Mesothelial cell of epicardium (in vitro differentiated cells): Measurements from ENCODE around the gene CLASP1. TPM values are rescaled to one million over a fixed set of nuclear protein-coding genes. Genes with fewer than 3 reads are reported as not detected.

ENCODE experiments used
- DNase-seq, 2 experiments: peaks; one replicate each; pipeline ENCODE4 v3.0.0; 2021; ENCODE audit warnings: low spot score in 2 of 2; ENCODE audit not compliant: unreplicated experiment in 2 of 2
- H3K27ac Mint-ChIP-seq: 2 replicates; pipeline ENCODE4 v1.8.0; 2021; ENCODE audit warnings: mixed read lengths
- H3K27me3 Mint-ChIP-seq: 2 replicates; pipeline ENCODE4 v1.8.0; 2021; ENCODE audit warnings: low read depth, mixed read lengths
- H3K36me3 Mint-ChIP-seq: 2 replicates; pipeline ENCODE4 v1.8.0; 2021; ENCODE audit warnings: mixed read lengths
- H3K4me1 Mint-ChIP-seq: 2 replicates; pipeline ENCODE4 v1.8.0; 2021; ENCODE audit warnings: mixed read lengths
- H3K4me3 Mint-ChIP-seq: 2 replicates; pipeline ENCODE4 v1.8.0; 2021; ENCODE audit warnings: mild to moderate bottlenecking, moderate library complexity, mixed read lengths
- H3K9me3 Mint-ChIP-seq: 2 replicates; pipeline ENCODE4 v1.8.0; 2021; ENCODE audit warnings: mixed read lengths
- CTCF ChIP-seq: fragments of 200-600 bp; sonication (generic); IDR thresholded peaks from one replicate; pipeline ENCODE4 v1.5.0; 2021; ENCODE audit warnings: antibody characterized with exemption; ENCODE audit not compliant: unreplicated experiment
- total RNA-seq: library from RNA; stranded (reverse); gene quantifications from 3 replicates; pipeline ENCODE4 v1.2.1, GENCODE V29; 2021

The CLASP1 gene
- total RNA-seq, 1 donor from 2014 or later = 99.8 TPM

GRCh38 chr2:121529439-121530211 lies 119.6 kb downstream of the CLASP1 start:
- H3K9me3 Mint-ChIP-seq = no peaks in the 10 kb centered on the region
- no peaks in the 10 kb centered on the region for H3K36me3 Mint-ChIP-seq
- H3K4me3 Mint-ChIP-seq = peak overlapping the region; percentile 86
- H3K27me3 Mint-ChIP-seq = no peaks in the 10 kb centered on the region
- H3K27ac Mint-ChIP-seq = peak overlapping the region; percentile 98
- peaks cover 72% of the 10 kb centered on the region for H3K4me1 Mint-ChIP-seq
- DNase-seq = peak in 1 of 2 experiments; percentile 46
- no peak for TF ChIP-seq CTCF

- no peak for TF ChIP-seq CTCF
- no peaks in the 10 kb centered on the region for H3K27me3 Mint-ChIP-seq
- no peaks in the 10 kb centered on the region for H3K9me3 Mint-ChIP-seq
- H3K4me3 Mint-ChIP-seq = no peak overlapping the region
- no peak for DNase-seq
- peaks cover 3% of the 10 kb centered on the region for H3K36me3 Mint-ChIP-seq
- H3K27ac Mint-ChIP-seq = peak overlapping the region; percentile 67
- H3K4me1 Mint-ChIP-seq = peaks cover 61% of the 10 kb centered on the region
Measured at GRCh38 chr2:121527009-121527682, 122.1 kb downstream of the CLASP1 start.

- no peaks in the 10 kb centered on the region for H3K9me3 Mint-ChIP-seq
- H3K36me3 Mint-ChIP-seq = peaks cover 12% of the 10 kb centered on the region
- no peak overlapping the region for H3K4me3 Mint-ChIP-seq
- DNase-seq = no peak
- no peaks in the 10 kb centered on the region for H3K27me3 Mint-ChIP-seq
- no peak for TF ChIP-seq CTCF
- peaks cover 52% of the 10 kb centered on the region for H3K4me1 Mint-ChIP-seq
- H3K27ac Mint-ChIP-seq = peak overlapping the region; percentile 91
Measured at GRCh38 chr2:121524685-121525425, 124.4 kb downstream of the CLASP1 start.

- Mint-ChIP-seq H3K4me3 (no peak overlapping the region), H3K4me1 (peaks cover 22% of the 10 kb centered on the region), H3K9me3 (no peaks in the 10 kb centered on the region), H3K27ac (no peak overlapping the region), H3K36me3 (peaks cover 23% of the 10 kb centered on the region), H3K27me3 (no peaks in the 10 kb centered on the region)
- TF ChIP-seq CTCF = no peak
- DNase-seq = no peak
Measured at GRCh38 chr2:121521359-121521758, 127.9 kb downstream of the CLASP1 start.

- Mint-ChIP-seq H3K27ac (no peak overlapping the region), H3K27me3 (no peaks in the 10 kb centered on the region), H3K36me3 (peaks cover 26% of the 10 kb centered on the region), H3K4me1 (peaks cover 15% of the 10 kb centered on the region), H3K9me3 (no peaks in the 10 kb centered on the region), H3K4me3 (no peak overlapping the region)
- DNase-seq = no peak
- TF ChIP-seq CTCF = no peak
Measured at GRCh38 chr2:121520641-121520994, 128.6 kb downstream of the CLASP1 start.
